Mesenteric fat pad (tissue), 1 donor: ENCODE data around the gene MAGEA10. TPM values are rescaled to one million over a fixed set of nuclear protein-coding genes. Genes with fewer than 3 reads are reported as not detected.

Experiments used
- total RNA-seq: library from RNA; stranded (reverse); fragmentation: NEBNext Ultra II Directional; extraction: Animal tissue kit (Norgen Biotek cat#: 25700); gene quantifications from one replicate; pipeline ENCODE4 v1.2.1, GENCODE V29; 2021
- donor health status: DM: yes; HTN: yes; CAD: no.

Gene MAGEA10
- total RNA-seq, 1 donor from 2014 or later, result not detected

Other genes starting within 250 kb of the MAGEA10 start
- not detected for gene MAGEA4, start 225.7 kb downstream of the MAGEA10 start, total RNA-seq
- 167 TPM for gene GABRE, start 163.9 kb downstream of the MAGEA10 start, total RNA-seq